Measurements from ENCODE around the gene GUCY2C.

Gene GUCY2C

DNA sequence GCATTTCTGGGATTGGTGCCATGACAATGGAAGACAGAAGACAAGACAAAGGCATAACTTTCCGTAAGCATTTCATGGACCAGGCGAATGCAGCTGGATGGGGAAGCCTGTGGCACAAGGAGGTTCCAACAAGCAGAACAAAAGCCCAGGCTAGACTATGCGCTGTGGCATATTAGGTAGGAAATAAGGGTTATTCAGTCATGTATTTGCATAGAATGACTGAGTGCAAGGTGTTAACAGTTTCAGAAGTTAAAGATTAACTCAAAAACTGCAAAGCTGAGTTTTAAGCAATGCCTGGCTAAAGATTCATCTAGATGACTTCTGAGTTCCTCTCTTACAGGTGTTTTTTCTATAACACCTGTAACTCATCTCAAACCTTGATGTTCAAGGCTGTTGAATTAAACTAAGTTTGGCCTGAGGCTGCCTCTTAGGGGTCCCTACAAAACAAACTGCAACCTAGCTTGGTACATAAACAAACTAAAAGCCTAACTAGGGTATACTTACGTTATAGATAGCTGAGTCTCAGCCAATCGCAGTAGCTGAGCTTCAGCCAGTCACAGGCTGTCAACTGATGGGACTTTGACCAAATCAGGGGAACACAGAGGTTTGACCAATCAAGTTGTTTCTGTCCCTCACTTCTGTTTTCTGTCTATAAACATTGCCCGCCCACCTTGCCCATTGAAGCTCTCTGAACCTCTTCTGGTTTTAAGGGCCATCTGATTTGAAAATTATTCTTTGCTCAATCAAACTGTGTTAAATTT, 76.5 kb downstream of the GUCY2C start:
- no peak for DNase-seq

DNA sequence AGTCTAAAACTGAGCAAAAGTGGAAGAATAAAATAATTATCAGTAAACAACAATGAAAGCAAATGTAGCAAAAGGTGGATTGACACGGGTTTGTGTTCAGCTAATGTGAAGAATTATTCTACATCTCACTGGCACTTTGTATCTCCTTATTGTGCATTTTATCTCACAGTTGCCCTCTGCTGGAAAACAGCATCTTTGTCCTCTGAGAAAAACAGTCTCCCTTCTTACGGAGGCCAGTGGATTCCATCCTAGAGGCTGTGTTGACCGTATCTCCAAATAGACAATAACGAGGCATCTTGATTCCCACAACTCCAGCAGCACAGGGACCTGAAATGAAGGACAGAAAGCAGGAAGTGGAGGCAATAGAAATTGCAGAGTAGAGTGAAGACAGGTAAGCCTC, 77.4 kb downstream of the GUCY2C start:
- no peak for DNase-seq

DNA sequence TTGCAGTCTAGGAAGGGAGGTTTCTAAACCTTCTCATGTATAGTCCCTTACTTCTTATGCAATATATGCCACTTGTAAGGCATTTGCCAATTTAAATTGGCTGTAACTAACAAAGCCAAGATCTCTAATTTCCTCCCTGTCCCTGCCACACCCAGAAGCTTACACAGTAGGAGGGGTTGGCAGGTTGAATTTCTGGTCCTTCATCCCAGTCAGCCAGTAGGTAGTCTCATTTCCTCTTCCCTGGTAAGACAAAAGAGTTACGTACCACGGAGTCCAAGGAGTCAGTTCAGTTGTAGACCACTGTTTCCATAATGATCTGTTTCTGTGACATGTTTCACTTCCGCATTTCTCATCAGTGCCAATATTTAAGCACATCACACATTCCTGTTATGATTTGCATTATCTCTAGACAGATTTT, 81.7 kb downstream of the GUCY2C start:
- no peak for DNase-seq

DNA sequence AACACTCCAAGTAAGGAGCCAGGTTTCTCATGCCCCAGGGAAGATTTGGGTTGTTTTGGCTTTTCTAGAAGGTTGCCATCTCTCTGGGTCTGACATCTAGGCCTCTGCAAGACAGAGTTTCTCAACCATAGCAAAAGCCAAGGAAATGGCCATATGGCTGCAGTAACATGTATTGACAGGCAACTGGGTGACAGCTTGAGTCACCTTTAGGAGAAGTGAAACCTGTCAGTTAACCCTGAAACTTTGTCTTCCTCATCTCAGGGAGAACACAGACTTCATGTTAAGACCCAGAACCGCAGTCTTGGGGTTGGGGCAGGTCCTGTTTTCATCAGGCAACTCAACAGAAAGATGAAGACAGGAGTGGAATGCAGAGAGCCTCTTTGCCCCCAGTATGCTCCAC, 82.7 kb downstream of the GUCY2C start:
- DNase-seq: peak; percentile 6

DNA sequence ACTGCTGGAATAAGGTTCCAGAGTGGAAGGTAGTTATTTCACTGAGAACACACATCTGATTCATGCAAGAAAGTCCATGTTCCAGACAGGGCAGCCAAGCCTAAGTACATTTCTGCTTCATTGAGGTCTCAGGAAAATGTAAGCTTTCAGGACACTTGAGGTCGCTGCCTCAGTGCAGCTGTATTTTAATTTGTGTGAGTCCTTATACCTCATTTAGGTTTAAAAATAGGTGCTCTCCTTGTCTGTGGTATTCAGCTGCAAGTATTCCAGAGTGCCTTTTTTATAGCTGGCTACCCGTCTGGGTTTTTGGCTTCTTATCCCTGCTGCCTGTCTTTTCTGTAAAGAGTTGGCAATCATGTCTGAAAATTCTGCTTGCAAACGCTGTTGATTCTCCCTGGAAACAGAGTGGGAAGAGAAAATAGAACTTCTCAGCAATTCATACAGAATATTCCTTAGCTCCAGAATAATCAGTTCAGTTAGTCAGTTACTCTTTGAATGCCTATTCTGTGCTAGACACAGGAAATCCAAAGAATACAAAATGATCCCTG, 83.4 kb downstream of the GUCY2C start:
- DNase-seq: no peak

DNA sequence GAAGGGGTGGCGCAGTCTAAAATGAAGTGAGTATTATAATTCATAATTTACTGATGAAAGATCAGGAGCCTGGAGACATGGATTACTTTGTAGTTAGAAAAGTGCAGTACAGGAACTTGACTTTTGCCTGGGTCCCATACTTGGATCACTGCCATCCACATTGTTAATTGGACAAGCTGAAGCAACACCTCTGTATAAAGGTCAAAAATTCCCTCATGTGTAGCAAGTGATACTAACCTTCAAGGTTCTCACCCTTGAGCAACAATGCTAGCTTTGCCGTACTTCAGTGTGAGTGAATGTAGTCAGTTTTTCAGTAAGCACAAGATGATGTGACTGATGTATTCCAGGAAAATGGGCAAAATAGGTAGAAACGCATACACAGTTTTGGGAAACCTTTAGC, 84.1 kb downstream of the GUCY2C start:
- no peak for DNase-seq

DNA sequence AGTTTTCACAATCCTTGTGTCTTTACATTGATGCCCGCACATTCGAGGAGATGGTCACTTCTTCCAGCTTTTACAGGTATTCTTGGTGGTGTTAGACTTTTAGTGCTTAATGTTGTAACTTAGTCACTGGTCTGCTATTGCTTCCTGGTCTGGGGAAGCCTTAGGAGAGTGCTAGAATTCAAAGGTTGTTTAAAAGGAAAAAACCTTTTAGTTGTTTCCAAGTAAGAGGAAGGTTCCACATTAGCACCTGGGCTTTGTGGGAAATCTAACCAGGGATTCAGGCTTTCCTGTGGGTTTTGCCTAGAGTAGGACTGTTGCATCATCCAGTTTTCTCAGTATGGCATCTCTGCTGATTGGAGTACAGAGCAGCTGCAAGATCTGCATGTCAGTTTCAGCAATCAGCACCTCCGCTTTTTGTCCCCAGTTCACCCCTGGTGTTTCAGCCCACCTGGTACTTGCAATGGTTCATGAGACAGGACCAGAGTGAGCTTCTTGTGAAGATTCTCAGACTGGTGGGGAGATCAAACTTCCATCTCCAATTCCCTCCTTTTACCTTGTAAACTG, 84.7 kb downstream of the GUCY2C start:
- no peak for DNase-seq

DNA sequence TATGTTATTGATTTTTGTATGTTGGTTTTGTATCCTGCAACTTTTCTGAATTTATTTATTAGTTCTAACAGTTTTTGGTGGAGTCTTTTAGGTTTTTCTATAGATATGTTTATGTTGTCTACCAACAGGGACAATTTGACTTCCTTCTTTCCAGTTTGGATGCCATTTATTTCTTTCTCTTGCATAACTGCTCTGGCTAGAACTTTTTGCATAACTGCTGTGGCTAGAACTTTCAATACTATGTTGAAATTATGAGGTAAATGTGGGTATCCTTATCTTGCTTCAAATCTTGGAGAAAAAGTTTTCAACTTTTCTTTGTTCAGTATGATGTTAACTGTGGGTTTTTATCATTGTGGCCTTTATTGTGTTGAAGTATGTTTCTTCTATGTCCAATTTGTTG, 88.8 kb downstream of the GUCY2C start:
- no peak for DNase-seq

DNA sequence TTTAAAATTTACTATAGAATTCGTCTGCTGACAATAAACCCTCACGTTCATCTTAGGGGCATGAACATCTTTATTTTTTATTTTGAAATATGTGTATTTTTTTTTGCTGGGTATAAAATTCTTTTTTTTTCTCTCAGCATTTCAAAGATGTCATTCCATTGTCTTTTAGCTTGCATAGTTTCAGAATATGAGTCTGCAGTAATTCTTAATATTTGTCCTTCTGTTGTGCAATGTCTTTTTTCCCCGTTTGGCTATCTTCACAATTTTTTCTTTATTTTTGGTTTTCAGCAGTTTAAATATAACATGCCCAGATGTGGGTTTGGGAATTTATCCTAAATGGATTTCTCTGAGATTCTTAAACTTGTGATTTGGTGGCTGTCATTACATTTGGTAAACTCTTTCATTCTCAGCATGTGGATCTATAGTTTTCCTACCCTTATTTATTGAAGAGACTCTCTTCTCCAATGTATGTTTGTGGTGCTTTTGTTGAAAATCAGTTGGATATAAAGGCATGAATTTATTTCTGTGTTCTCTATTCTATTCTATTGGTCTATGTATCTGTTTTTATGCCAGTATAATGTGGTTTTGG, 90.9 kb downstream of the GUCY2C start:
- DNase-seq: no peak

DNA sequence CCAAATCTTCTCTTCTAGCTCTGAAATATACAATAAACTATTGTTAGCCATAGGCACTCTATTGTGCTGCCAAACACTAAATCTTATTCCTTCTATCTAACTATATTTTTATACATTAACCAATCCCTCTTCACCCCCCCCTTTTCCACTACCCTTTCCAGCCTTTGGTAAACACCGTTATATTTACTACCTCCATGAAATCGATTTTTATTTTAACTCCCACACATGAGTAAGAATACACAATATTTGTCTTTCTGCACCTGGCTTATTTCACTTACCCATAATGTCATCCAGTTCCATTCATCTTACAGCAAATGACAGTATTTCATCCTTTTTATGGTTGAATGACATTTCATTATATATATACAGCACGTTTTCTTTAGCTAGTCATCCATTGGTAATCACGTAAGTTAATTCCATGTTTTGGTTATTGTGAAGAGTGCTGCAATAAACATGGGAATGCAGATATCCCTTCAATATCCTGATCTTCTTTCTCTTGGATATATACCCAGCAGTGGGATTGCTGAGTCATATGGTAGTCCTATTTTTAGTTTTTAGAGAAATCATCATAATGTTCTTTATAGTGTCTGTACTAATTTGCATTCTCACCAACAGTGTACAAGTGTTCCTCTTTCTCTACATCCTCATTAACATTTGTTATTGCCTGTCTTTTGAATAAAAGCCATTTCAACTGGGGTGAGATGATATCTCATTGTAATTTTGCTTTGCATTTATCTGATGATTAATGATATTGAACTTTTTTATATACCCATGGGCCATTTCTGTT, 94.5 kb downstream of the GUCY2C start:
- DNase-seq: no peak

DNA sequence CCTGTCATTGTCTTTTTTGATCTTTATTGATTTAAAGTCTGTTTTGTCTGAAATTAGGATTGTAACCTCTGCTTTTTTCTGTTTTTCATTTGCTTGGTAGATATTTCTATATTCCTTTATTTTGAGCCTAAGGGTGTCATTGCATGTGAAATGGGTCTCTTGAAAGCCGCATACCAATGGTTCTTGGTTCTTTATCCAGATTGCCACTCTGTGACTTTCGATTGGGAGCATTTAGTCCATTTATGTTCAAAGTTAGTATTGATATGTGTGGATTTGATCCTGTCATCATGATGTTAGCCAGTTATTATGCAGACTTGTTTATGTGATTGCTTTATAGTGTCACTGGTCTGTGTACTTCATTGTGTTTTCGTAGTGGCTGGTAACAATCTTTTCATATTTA, 98.9 kb downstream of the GUCY2C start:
- no peak for DNase-seq

DNA sequence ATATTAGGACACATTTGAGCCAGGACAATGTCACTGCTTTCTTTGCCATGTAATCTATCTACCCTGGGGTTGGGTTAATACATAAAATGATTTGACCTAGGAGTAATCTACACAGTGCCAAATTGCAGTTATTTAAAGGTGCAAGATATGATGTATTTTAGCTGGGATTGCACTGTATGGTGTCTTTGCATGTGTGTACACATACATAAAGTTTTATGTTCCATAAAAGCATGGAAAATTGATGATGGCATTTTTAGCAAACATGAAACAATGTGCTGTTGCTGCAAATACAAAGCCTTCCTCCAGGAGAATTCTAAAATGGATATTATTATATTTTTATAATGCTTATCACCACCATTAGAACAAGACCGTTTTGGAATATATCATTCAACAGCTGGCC, 104.7 kb downstream of the GUCY2C start:
- DNase-seq: no peak

DNA sequence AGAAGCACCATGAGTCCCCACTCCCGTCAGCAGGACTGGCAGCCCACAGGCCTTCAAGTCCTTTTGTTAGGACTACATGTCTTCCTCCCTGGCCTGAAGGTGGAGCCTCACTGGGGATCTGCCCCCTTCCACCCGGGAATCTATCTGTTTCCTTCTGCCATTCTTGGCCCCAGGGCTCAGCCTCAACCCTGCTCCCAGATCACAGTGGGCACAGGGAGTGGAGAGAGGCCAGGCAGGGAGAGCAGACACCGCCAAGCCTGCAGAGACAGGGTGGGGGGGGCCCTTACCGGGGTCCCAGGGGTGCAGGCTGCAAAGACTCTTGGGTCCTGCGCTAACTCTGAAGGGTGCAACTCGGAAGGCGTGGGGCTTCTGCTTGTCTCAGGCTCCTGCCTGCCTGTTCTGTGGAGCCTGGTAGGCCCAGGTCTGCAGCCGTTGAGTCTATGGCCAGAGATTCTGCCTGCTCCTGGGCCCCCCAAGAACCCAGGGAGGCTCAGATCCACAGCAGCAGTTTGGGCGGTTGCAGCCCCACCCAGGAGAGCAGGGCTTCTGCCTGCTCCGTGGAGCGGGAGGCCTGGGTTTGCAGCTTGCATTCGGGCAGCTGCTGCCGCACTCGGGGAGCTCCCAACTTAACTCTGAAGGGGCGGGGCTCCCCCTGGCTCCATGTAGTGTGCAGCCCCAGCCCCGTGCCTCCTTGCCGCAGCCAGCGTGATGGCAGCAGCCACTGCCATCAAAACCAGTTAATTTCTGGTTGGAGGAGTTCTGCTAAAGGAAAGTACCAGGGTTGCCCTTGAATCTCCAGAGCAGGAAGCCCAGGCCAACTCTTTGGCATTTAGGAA, 107.0 kb downstream of the GUCY2C start:
- DNase-seq: no peak

DNA sequence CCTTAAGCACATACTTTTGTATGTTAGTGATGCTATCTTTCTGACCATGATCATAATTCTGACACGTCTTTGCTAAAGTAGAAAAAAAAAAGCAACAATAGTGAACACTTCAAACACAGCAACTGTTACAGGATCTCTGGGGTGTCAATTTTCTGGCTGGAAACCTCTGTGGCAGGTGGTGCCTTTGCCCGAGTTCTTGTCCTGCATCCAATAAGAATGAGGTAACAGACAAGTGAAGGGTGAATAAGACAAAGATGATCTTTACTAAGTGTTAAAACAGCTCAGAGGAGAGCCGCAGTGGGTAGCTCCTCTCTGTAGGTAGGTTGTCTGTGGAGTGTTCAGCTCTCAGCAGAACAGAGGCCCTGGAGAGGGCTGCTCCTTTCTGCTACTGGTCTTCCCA, 107.8 kb downstream of the GUCY2C start:
- peak; percentile 35 for DNase-seq

DNA sequence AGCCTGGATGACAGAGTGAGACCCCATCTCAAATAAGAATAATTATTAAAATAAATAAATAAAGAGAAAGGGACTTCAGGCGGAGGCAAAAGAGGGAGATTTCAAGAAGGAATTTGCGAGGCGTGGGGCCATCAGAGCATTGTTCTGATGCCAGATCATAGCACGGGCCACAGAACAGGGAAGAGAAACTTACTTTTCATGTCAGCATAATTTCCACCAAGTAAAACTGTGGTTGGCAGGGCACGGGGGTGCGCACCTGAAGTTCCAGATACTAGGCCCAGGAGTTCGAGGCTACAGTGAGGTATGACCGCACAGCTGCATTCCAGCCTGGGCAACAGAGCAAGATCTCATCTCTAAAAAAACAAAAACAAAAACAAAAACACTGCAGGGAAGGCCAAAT, 117.8 kb downstream of the GUCY2C start:
- no peak for DNase-seq

DNA sequence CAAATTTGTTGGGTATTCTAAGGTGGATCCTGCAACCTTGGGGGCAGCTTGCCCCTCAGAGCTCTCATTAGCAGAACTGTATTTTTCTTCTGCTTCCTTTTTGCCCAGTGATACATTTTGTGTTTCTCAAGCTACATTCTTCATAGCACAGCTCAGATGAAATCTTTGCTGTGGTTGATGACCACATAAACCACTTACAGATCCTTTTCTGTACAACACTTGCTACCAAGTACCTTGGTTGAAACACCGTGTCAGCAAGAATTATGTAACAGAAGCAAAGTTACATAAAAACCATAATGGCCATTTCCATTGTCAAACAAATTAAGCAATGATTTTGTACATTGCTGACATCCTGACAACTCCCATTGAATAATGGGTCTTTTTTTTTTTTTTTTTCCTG, 119.1 kb downstream of the GUCY2C start:
- no peak for DNase-seq

DNA sequence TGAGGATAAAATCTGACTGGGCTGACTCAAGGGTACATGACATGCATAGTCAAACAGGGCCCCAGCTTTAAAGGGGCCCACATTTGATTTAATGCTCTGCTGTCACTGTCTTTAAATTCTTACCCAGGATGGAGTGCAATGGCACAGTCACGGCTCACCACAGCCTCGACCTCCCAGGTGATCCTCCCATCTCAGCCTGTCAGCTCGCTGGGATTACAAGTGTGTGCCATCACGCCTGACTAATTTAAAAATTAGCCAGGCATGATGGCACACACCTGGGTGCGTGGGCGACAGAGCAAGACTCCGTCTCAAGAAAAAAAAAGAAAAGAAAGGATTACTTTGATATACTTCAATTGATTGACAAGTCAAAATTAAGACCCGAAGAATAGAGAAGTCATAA, 119.5 kb downstream of the GUCY2C start:
- no peak for DNase-seq

DNA sequence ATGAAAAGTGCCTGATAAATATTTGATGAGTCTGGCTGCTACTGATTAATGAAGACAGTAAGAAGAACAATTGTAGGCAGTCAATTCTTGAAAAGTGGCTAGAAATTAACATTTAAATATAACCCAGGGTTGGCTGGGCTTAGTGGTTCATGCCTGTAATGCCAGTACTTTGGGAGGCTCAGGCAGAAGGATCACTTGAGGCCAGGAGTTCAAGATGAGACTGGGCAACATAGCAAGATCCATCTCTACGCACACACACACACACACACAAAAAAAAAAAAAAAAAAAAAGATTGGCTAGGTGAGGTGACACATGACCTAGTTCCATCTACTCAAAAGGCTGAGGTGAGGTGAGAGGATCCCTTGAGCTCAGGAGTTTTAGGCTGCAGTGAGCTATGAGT, 120.8 kb downstream of the GUCY2C start:
- no peak for DNase-seq

DNA sequence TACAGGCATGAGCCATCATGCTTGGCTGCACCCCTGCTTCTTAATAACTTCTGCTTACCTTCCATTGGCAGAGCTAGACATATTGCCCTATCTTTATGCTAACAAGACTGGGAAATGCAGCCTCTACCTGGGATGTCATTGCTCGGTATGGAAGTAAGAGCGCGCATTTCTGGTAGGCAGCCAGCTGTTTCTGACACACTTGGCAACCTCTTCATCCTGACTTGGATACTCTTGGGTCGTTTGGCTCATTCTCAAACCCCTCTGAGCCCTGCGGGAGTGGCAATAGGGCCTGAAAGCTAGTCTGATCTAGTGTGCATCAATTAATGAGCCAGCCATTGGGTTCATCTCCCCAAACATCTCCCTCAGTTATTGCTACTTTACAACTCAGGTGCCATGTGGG, 123.3 kb downstream of the GUCY2C start:
- no peak for DNase-seq

DNA sequence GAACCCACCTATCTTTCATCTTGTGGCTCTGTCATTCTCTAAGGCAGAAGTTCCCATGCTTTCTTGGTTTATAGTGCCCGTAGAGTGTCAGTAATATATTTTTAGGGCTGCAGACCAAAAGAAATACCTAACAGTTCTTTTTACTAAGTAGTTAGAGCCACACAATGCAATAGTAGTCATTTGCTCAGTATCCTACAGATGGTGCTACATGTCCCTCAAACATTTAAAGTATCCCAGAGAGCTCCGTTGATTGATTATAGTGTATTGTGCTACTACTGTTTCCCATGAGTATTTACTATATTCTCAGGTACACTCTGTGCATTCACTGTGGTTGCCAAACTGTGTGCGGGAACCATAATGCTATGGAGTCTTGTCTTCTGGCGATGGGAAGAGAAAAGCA, 124.0 kb downstream of the GUCY2C start:
- no peak for DNase-seq

DNA sequence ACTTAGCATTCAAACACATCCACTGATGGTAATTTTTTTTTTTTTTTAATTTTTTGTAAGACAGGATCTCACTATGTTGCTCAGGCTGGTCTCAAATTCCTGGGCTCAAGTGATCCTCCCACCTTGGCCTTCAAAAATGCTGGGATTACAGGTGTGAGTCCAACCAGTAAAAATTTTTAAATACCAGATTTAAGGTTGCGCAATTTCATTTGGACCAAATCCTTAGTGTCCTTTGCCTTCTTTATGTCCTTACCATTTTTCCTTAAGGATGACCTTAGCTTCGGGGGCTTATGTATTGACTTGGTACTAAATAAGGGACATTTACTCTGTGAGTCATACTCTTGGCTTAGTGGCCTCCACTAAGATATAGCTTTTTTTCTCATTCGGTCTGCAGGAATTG, 124.6 kb downstream of the GUCY2C start:
- DNase-seq: no peak

DNA sequence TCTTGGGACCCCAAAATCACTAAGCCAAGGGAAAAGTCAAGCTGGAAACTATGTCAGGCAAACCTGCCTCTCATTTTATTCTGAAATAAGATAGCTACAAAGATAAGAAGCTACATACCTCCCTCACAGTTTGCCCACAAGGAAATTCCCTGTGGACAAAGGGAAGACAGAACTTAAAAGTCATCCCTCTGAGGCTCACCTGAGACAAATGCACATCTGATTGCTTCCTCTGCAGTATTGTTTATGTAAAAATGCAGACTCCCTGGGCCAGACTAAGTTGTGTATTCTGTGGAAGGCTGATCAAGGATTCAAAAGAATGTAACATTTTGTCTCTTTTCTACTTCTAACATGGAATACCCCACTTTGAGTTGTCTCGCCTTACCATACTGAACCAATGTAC, 126.2 kb downstream of the GUCY2C start:
- DNase-seq: no peak
